ENCODE data around the gene GLP2R. TPM values are rescaled to one million over a fixed set of nuclear protein-coding genes. Genes with fewer than 3 reads are reported as not detected.

The GLP2R gene
- total and polyA plus RNA-seq, 2 experiments from 2014 or later: not detected

- H3K9me3 Mint-ChIP-seq: no peaks in the 10 kb centered on the region
- peaks cover 15% of the 10 kb centered on the region for H3K27me3 Mint-ChIP-seq (ENCODE audit: insufficient read depth, low read depth, poor library complexity)
- no peak overlapping the region for H3K27ac Mint-ChIP-seq
These were observed 90.4 kb downstream of the GLP2R start for GRCh38 chr17:9916108-9916507.

More at GRCh38 chr17:9916108-9916507, 90.4 kb downstream of the GLP2R start:
- Mint-ChIP-seq H3K4me3 (no peak overlapping the region), H3K4me1 (no peaks in the 10 kb centered on the region), H3K36me3 (ENCODE audit: low read depth) (no peaks in the 10 kb centered on the region)
- Histone ChIP-seq H3F3A (replicated peaks; ENCODE audit: low read depth) (no peaks in the 10 kb centered on the region), H3K27ac (ENCODE audit: low read depth) (no peak overlapping the region), H4K20me1 (replicated peaks; ENCODE audit: insufficient read depth) (no peaks in the 10 kb centered on the region), H3K79me2 (replicated peaks; ENCODE audit: insufficient read depth) (no peaks in the 10 kb centered on the region), H3K4me2 (no peak overlapping the region), H3K9me2 (ENCODE audit: insufficient read depth) (no peaks in the 10 kb centered on the region), H3K4me1 (ENCODE audit: insufficient read depth) (no peaks in the 10 kb centered on the region), H3K27me3 (ENCODE audit: insufficient read depth) (no peaks in the 10 kb centered on the region), H2AFZ (no peak overlapping the region), H3K36me3 (ENCODE audit: insufficient read depth) (no peaks in the 10 kb centered on the region), H3K4me3 (no peak overlapping the region)
- DNase-seq (ENCODE audit: low spot score) (no peak), ATAC-seq (no peak)
- TF ChIP-seq STAT1 (IDR thresholded peaks at IDR 0.05; ENCODE audit: unreplicated experiment) (no peak), ZNF114 (CRISPR knock-in tag; IDR thresholded peaks at IDR 0.05) (no peak), EZH2phosphoT487 (IDR thresholded peaks at IDR 0.05; ENCODE audit: unreplicated experiment) (no peak), CREB1 (CRISPR knock-in tag; IDR thresholded peaks at IDR 0.05; ENCODE audit: low read depth) (no peak), REST (IDR thresholded peaks at IDR 0.05; ENCODE audit: unreplicated experiment) (no peak), NANOG (IDR thresholded peaks at IDR 0.05; ENCODE audit: borderline replicate concordance) (no peak), POLR2AphosphoS5 (IDR thresholded peaks at IDR 0.05; ENCODE audit: low read depth) (no peak), JUNB (IDR thresholded peaks at IDR 0.05; ENCODE audit: unreplicated experiment) (no peak), EZH2 (IDR thresholded peaks at IDR 0.05; ENCODE audit: low read depth, unreplicated experiment) (no peak), ZNF331 (CRISPR knock-in tag; IDR thresholded peaks at IDR 0.05; ENCODE audit: low read depth) (no peak)
- TF ChIP-seq, protein P1, sequence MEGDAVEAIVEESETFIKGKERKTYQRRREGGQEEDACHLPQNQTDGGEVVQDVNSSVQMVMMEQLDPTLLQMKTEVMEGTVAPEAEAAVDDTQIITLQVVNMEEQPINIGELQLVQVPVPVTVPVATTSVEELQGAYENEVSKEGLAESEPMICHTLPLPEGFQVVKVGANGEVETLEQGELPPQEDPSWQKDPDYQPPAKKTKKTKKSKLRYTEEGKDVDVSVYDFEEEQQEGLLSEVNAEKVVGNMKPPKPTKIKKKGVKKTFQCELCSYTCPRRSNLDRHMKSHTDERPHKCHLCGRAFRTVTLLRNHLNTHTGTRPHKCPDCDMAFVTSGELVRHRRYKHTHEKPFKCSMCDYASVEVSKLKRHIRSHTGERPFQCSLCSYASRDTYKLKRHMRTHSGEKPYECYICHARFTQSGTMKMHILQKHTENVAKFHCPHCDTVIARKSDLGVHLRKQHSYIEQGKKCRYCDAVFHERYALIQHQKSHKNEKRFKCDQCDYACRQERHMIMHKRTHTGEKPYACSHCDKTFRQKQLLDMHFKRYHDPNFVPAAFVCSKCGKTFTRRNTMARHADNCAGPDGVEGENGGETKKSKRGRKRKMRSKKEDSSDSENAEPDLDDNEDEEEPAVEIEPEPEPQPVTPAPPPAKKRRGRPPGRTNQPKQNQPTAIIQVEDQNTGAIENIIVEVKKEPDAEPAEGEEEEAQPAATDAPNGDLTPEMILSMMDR (conservative IDR thresholded peaks at IDR 0.05; ENCODE audit: low read depth in 2 of 2): no peak
- TF ChIP-seq, protein P2, sequence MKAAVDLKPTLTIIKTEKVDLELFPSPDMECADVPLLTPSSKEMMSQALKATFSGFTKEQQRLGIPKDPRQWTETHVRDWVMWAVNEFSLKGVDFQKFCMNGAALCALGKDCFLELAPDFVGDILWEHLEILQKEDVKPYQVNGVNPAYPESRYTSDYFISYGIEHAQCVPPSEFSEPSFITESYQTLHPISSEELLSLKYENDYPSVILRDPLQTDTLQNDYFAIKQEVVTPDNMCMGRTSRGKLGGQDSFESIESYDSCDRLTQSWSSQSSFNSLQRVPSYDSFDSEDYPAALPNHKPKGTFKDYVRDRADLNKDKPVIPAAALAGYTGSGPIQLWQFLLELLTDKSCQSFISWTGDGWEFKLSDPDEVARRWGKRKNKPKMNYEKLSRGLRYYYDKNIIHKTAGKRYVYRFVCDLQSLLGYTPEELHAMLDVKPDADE (IDR thresholded peaks at IDR 0.05): no peak
- TF ChIP-seq, protein P3, sequence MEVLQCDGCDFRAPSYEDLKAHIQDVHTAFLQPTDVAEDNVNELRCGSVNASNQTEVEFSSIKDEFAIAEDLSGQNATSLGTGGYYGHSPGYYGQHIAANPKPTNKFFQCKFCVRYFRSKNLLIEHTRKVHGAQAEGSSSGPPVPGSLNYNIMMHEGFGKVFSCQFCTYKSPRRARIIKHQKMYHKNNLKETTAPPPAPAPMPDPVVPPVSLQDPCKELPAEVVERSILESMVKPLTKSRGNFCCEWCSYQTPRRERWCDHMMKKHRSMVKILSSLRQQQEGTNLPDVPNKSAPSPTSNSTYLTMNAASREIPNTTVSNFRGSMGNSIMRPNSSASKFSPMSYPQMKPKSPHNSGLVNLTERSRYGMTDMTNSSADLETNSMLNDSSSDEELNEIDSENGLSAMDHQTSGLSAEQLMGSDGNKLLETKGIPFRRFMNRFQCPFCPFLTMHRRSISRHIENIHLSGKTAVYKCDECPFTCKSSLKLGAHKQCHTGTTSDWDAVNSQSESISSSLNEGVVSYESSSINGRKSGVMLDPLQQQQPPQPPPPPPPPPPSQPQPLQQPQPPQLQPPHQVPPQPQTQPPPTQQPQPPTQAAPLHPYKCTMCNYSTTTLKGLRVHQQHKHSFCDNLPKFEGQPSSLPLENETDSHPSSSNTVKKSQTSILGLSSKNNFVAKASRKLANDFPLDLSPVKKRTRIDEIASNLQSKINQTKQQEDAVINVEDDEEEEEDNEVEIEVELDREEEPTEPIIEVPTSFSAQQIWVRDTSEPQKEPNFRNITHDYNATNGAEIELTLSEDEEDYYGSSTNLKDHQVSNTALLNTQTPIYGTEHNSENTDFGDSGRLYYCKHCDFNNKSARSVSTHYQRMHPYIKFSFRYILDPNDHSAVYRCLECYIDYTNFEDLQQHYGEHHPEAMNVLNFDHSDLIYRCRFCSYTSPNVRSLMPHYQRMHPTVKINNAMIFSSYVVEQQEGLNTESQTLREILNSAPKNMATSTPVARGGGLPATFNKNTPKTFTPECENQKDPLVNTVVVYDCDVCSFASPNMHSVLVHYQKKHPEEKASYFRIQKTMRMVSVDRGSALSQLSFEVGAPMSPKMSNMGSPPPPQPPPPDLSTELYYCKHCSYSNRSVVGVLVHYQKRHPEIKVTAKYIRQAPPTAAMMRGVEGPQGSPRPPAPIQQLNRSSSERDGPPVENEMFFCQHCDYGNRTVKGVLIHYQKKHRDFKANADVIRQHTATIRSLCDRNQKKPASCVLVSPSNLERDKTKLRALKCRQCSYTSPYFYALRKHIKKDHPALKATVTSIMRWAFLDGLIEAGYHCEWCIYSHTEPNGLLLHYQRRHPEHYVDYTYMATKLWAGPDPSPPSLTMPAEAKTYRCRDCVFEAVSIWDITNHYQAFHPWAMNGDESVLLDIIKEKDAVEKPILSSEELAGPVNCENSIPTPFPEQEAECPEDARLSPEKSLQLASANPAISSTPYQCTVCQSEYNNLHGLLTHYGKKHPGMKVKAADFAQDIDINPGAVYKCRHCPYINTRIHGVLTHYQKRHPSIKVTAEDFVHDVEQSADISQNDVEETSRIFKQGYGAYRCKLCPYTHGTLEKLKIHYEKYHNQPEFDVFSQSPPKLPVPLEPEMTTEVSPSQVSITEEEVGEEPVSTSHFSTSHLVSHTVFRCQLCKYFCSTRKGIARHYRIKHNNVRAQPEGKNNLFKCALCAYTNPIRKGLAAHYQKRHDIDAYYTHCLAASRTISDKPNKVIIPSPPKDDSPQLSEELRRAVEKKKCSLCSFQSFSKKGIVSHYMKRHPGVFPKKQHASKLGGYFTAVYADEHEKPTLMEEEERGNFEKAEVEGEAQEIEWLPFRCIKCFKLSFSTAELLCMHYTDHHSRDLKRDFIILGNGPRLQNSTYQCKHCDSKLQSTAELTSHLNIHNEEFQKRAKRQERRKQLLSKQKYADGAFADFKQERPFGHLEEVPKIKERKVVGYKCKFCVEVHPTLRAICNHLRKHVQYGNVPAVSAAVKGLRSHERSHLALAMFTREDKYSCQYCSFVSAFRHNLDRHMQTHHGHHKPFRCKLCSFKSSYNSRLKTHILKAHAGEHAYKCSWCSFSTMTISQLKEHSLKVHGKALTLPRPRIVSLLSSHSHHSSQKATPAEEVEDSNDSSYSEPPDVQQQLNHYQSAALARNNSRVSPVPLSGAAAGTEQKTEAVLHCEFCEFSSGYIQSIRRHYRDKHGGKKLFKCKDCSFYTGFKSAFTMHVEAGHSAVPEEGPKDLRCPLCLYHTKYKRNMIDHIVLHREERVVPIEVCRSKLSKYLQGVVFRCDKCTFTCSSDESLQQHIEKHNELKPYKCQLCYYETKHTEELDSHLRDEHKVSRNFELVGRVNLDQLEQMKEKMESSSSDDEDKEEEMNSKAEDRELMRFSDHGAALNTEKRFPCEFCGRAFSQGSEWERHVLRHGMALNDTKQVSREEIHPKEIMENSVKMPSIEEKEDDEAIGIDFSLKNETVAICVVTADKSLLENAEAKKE (CRISPR knock-in tag; IDR thresholded peaks at IDR 0.05): no peak
